Measurements from ENCODE around the gene DEPDC4.
"Not testable (repeated sequence)": the region's sequence is repeated elsewhere in the genome, so short reads cannot be mapped to it uniquely, and the experiment has no call there.

DNA sequence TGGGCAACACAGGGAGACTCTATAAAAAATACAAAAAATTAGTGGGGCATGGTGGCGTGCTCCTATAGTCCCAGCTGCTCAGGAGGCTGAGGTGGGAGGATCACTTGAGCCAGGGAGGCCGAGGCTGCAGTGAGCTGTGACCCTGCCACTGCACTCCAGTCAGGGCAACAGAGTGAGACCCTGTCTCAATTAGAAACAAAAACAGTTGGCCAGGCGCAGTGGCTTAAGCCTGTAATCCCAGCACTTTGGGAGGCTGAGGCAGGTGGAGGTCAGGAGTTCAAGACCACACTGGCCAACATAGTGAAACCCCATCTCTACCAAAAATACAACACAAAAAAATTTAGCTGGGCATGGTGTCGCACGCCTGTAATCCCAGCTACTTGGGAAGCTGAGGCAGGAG, 1.8 kb downstream of the DEPDC4 start:
- TF ChIP-seq, protein P1, sequence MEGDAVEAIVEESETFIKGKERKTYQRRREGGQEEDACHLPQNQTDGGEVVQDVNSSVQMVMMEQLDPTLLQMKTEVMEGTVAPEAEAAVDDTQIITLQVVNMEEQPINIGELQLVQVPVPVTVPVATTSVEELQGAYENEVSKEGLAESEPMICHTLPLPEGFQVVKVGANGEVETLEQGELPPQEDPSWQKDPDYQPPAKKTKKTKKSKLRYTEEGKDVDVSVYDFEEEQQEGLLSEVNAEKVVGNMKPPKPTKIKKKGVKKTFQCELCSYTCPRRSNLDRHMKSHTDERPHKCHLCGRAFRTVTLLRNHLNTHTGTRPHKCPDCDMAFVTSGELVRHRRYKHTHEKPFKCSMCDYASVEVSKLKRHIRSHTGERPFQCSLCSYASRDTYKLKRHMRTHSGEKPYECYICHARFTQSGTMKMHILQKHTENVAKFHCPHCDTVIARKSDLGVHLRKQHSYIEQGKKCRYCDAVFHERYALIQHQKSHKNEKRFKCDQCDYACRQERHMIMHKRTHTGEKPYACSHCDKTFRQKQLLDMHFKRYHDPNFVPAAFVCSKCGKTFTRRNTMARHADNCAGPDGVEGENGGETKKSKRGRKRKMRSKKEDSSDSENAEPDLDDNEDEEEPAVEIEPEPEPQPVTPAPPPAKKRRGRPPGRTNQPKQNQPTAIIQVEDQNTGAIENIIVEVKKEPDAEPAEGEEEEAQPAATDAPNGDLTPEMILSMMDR (conservative IDR thresholded peaks at IDR 0.05 in 1 of 2, IDR thresholded peaks at IDR 0.05 in 1 of 2; ENCODE audit: extremely low read depth in 1 of 2, insufficient read depth in 1 of 2, low read depth in 1 of 2, low read length in 2 of 2), result not testable (repeated sequence)
- not testable (repeated sequence) for TF ChIP-seq EZH2 (IDR thresholded peaks at IDR 0.05; ENCODE audit: borderline replicate concordance, low read length)
